Measurements from ENCODE around the gene SPATA31D4.
"Not testable (repeated sequence)": the region's sequence is repeated elsewhere in the genome, so short reads cannot be mapped to it uniquely, and the experiment has no call there.

Gene SPATA31D4

DNA sequence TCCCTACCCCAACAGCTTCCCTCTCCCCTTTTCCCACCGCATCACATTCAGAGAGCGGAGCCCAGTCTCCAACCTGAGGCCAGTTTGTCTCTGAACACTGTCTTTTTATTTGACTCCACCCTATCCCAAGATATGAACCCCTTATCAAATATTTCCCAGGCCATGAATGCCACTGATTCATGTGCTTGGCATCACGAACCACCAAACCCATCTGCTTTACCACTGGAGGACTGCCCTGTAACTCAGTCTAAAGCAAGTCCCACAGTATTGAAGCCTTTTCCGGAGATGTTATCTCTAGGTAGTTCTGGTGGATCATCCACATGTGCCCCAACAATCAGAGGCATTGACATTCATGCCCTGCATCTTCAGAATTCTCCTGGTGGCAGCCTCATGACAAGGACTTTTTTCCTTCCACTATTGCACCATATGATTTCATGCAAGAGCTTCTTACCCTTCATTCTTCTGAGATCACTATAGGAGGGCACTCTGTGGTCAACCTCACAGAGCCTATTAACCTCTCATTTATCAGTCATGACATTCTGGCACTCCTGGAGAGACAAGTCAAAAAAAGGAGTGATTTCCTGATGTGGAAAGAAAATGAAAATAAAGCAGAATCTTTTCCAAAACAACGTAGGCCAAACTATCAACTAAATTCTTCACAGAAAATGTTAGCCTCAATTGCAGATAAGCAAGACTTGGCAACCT is 12.3 kb upstream of the SPATA31D4 start:
- Mint-ChIP-seq H3K4me1 (ENCODE audit: low read depth in 2 of 2) (no peaks in the 10 kb centered on the region), H3K36me3 (ENCODE audit: insufficient read depth) (no peaks in the 10 kb centered on the region), H3K27ac (no peak overlapping the region), H3K27me3 (peaks cover 0 to 18% of the 10 kb centered on the region in 2 donors), H3K4me3 (no peak overlapping the region), H3K9me3 (peaks cover 10 to 11% of the 10 kb centered on the region in 2 donors)
- ATAC-seq (replicated peaks): no peak
- no peak for DNase-seq

- H3K36me3 Mint-ChIP-seq (ENCODE audit: insufficient read depth); DNase-seq; ATAC-seq (replicated peaks); H3K4me1 Mint-ChIP-seq (ENCODE audit: low read depth in 2 of 2); H3K27ac Mint-ChIP-seq; H3K4me3 Mint-ChIP-seq: not testable (repeated sequence)
- Mint-ChIP-seq H3K27me3 (peaks cover 0 to 18% of the 10 kb centered on the region in 2 donors), H3K9me3 (peaks cover 10 to 11% of the 10 kb centered on the region in 2 donors)
Observed at GRCh38 chr9:81918507-81918906, 9.7 kb upstream of the SPATA31D4 start.

DNA sequence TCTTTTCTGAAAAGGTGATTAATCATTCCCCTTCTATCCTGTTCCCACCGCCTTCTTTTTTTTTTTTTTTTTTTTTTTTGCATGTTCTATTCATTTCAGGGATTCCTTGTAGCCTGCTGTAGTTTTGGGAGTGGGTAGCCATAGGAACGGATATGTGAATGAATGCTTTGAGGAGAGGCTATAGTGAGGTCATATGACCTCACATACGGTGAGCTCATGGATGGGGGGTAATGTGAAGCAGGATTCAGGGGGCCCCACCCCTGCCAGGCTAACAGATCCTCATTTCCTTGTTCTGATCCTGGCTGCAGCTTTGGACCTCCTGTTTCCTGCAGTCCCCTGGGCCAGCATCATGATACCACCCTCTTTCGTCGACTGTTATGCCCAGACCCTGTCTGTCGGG is 1.9 kb downstream of the SPATA31D4 start:
- not testable (repeated sequence) for H3K4me3 Mint-ChIP-seq; H3K27me3 Mint-ChIP-seq; H3K9me3 Mint-ChIP-seq; DNase-seq; H3K4me1 Mint-ChIP-seq (ENCODE audit: low read depth in 2 of 2); H3K27ac Mint-ChIP-seq; ATAC-seq (replicated peaks); H3K36me3 Mint-ChIP-seq (ENCODE audit: insufficient read depth)

GRCh38 chr9:81933547-81933946 is 5.3 kb downstream of the SPATA31D4 start:
- H3K36me3 Mint-ChIP-seq (ENCODE audit: insufficient read depth); H3K9me3 Mint-ChIP-seq; DNase-seq; H3K4me1 Mint-ChIP-seq (ENCODE audit: low read depth in 2 of 2); H3K27ac Mint-ChIP-seq; ATAC-seq (replicated peaks); H3K4me3 Mint-ChIP-seq; H3K27me3 Mint-ChIP-seq: not testable (repeated sequence)

- H3K27ac Mint-ChIP-seq; H3K36me3 Mint-ChIP-seq (ENCODE audit: insufficient read depth); H3K9me3 Mint-ChIP-seq; ATAC-seq (replicated peaks); H3K27me3 Mint-ChIP-seq; H3K4me1 Mint-ChIP-seq (ENCODE audit: low read depth in 2 of 2); DNase-seq; H3K4me3 Mint-ChIP-seq: not testable (repeated sequence)
Observed at GRCh38 chr9:81943393-81943792, 15.2 kb downstream of the SPATA31D4 start, which contains the start of gene SPATA31D3. Gene SPATA31D3, plus strand, starts transcription at chr9:81943500. Its CDS starts 86 bp downstream, at chr9:81943586.

GRCh38 chr9:81948650-81949049 is 20.4 kb downstream of the SPATA31D4 start:
- not testable (repeated sequence) for DNase-seq; H3K9me3 Mint-ChIP-seq; H3K27me3 Mint-ChIP-seq; H3K4me1 Mint-ChIP-seq (ENCODE audit: low read depth in 2 of 2); ATAC-seq (replicated peaks); H3K36me3 Mint-ChIP-seq (ENCODE audit: insufficient read depth); H3K27ac Mint-ChIP-seq; H3K4me3 Mint-ChIP-seq

DNA sequence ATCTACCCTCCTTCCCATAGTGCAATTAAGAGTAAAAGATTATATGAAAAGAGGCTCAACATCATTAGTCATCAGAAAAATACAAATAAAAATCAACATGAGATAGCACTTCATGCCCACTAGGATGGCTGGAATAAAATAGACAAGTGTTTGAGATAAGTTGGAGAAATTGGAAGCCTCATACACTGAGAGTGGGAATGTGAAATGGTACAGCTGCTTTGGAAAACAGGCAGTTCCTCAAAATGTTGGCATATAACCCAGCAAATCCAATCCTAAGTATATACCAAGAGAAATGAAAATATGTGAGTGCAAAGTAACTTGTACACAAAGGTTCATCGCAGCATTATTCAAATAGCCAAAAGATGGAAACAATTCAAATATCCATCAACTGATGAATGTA is 24.9 kb downstream of the SPATA31D4 start:
- ATAC-seq (replicated peaks): no peak
- H3K36me3 Mint-ChIP-seq (ENCODE audit: insufficient read depth): no peaks in the 10 kb centered on the region
- H3K9me3 Mint-ChIP-seq: peaks cover 13 to 19% of the 10 kb centered on the region in 2 donors
- no peak for DNase-seq
- no peaks in the 10 kb centered on the region for H3K27me3 Mint-ChIP-seq
- no peak overlapping the region for H3K4me3 Mint-ChIP-seq
- no peaks in the 10 kb centered on the region for H3K4me1 Mint-ChIP-seq (ENCODE audit: low read depth in 2 of 2)
- no peak overlapping the region for H3K27ac Mint-ChIP-seq

- Mint-ChIP-seq H3K4me1 (ENCODE audit: low read depth in 2 of 2) (no peaks in the 10 kb centered on the region), H3K4me3 (no peak overlapping the region), H3K36me3 (ENCODE audit: insufficient read depth) (no peaks in the 10 kb centered on the region), H3K27ac (no peak overlapping the region), H3K9me3 (peaks cover 14 to 23% of the 10 kb centered on the region in 2 donors), H3K27me3 (no peaks in the 10 kb centered on the region)
- no peak for ATAC-seq (replicated peaks)
- no peak for DNase-seq
Observed at GRCh38 chr9:81955625-81956024, 27.4 kb downstream of the SPATA31D4 start.

GRCh38 chr9:81964218-81965171 is 36.3 kb downstream of the SPATA31D4 start:
- ATAC-seq (replicated peaks) (no peak), DNase-seq (no peak)
- no peaks in the 10 kb centered on the region for H3K4me1 Mint-ChIP-seq (ENCODE audit: low read depth in 2 of 2)
- H3K9me3 Mint-ChIP-seq: peaks cover 0 to 10% of the 10 kb centered on the region in 2 donors
- H3K27me3 Mint-ChIP-seq: no peaks in the 10 kb centered on the region
- H3K4me3 Mint-ChIP-seq: no peak overlapping the region
- no peak overlapping the region for H3K27ac Mint-ChIP-seq
- peaks cover 3% of the 10 kb centered on the region for H3K36me3 Mint-ChIP-seq (ENCODE audit: insufficient read depth)

- no peaks in the 10 kb centered on the region for H3K27me3 Mint-ChIP-seq
- H3K36me3 Mint-ChIP-seq (ENCODE audit: insufficient read depth): peaks cover 3% of the 10 kb centered on the region
- peaks cover 0 to 18% of the 10 kb centered on the region in 2 donors for H3K9me3 Mint-ChIP-seq
- H3K4me3 Mint-ChIP-seq: no peak overlapping the region
- no peak overlapping the region for H3K27ac Mint-ChIP-seq
- ATAC-seq (replicated peaks): no peak
- no peaks in the 10 kb centered on the region for H3K4me1 Mint-ChIP-seq (ENCODE audit: low read depth in 2 of 2)
- DNase-seq: no peak
Observed at GRCh38 chr9:81968026-81968425, 39.8 kb downstream of the SPATA31D4 start.

DNA sequence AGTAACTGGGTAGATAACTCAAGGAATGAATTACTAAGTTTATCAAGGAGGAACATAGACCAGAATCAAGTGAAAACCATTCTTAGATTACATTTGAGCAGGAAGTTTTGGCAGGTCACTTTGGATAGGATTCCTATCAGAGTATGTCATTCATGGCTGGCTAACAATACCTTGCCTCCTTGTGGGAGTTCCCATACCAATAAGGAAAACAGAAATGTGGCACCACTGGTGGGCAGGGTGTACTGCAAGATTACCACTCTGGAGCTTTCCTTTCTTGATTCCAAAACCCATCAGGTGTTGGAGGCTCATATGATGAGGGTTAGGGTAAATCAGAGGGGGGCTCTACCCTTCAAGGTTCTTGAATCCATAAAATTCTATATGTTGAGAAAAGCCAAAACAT is 41.7 kb downstream of the SPATA31D4 start:
- no peaks in the 10 kb centered on the region for H3K4me1 Mint-ChIP-seq (ENCODE audit: low read depth in 2 of 2)
- ATAC-seq (replicated peaks): no peak
- no peak for DNase-seq
- peaks cover 0 to 18% of the 10 kb centered on the region in 2 donors for H3K9me3 Mint-ChIP-seq
- H3K4me3 Mint-ChIP-seq: no peak overlapping the region
- H3K27ac Mint-ChIP-seq: no peak overlapping the region
- H3K27me3 Mint-ChIP-seq: no peaks in the 10 kb centered on the region
- peaks cover 3% of the 10 kb centered on the region for H3K36me3 Mint-ChIP-seq (ENCODE audit: insufficient read depth)

GRCh38 chr9:81971727-81972126 is 43.5 kb downstream of the SPATA31D4 start:
- H3K36me3 Mint-ChIP-seq (ENCODE audit: insufficient read depth): no peaks in the 10 kb centered on the region
- no peaks in the 10 kb centered on the region for H3K27me3 Mint-ChIP-seq
- peaks cover 7 to 20% of the 10 kb centered on the region in 2 donors for H3K9me3 Mint-ChIP-seq
- H3K4me3 Mint-ChIP-seq: no peak overlapping the region
- no peaks in the 10 kb centered on the region for H3K4me1 Mint-ChIP-seq (ENCODE audit: low read depth in 2 of 2)
- ATAC-seq (replicated peaks) (no peak), DNase-seq (no peak)
- H3K27ac Mint-ChIP-seq: no peak overlapping the region

DNA sequence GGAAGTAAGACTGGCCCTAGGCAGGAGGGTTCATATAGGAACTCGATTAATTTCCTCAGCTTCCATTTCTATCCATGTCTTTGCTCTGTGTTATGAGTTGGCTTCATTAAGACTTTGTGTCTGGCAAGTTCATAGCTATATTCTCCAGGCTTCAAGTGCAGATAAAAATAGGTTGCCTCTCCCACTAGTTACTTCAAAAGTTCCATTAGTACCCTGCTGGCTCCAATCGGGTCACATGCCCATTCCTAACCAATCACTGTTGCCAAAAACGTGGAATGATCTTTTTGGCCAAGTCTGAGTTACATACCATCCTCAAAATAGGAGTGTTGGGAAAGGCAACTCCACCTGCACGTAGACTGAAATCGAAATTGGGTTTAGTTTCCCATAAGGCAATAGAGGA is 46.5 kb downstream of the SPATA31D4 start:
- no peak overlapping the region for H3K27ac Mint-ChIP-seq
- no peak overlapping the region for H3K4me3 Mint-ChIP-seq
- ATAC-seq (replicated peaks) (no peak), DNase-seq (no peak)
- H3K4me1 Mint-ChIP-seq (ENCODE audit: low read depth in 2 of 2): no peaks in the 10 kb centered on the region
- H3K36me3 Mint-ChIP-seq (ENCODE audit: insufficient read depth): no peaks in the 10 kb centered on the region
- H3K9me3 Mint-ChIP-seq: peaks cover 11 to 14% of the 10 kb centered on the region in 2 donors
- no peaks in the 10 kb centered on the region for H3K27me3 Mint-ChIP-seq

- DNase-seq: no peak
- Mint-ChIP-seq H3K9me3 (peaks cover 10 to 19% of the 10 kb centered on the region in 2 donors), H3K36me3 (ENCODE audit: insufficient read depth) (no peaks in the 10 kb centered on the region), H3K4me3 (no peak overlapping the region), H3K4me1 (ENCODE audit: low read depth in 2 of 2) (no peaks in the 10 kb centered on the region), H3K27me3 (no peaks in the 10 kb centered on the region), H3K27ac (no peak overlapping the region)
- no peak for ATAC-seq (replicated peaks)
Observed at GRCh38 chr9:81976351-81976750, 48.1 kb downstream of the SPATA31D4 start.

Data from effector memory CD8-positive, alpha-beta T cell (primary cell).